ENCODE results near the gene TCAP. TPM values are rescaled to one million over a fixed set of nuclear protein-coding genes. Genes with fewer than 3 reads are reported as not detected.
"Not testable (repeated sequence)": the region's sequence is repeated elsewhere in the genome, so short reads cannot be mapped to it uniquely, and the experiment has no call there.

Gene TCAP
- polyA plus RNA-seq, 1 experiment, result 0.12 TPM

GRCh38 chr17:39709319-39709997 is 44.3 kb downstream of the TCAP start:
- Histone ChIP-seq H3K4me3 (ENCODE audit: low read depth, low read length) (no peak overlapping the region), H3K27me3 (ENCODE audit: control insufficient read depth, insufficient read depth, low read length) (no peaks in the 10 kb centered on the region), H3K9me3 (ENCODE audit: control insufficient read depth, insufficient read depth, low read length) (no peaks in the 10 kb centered on the region), H3K27ac (ENCODE audit: low read depth, low read length) (no peak overlapping the region)
- TF ChIP-seq CTCF (IDR thresholded peaks at IDR 0.05; ENCODE audit: low read depth, low read length), result no peak
- CTCF ChIA-PET, result interaction anchor here (1.4 kb wide), 1 partner anchor 88 kb away, joined by 3 read pairs; no protein-coding TSS in a partner anchor
- DNase-seq (ENCODE audit: low read depth, low spot score), result no peak
- POLR2A ChIA-PET, result no interaction called here

GRCh38 chr17:39709998-39710964 is 45.1 kb downstream of the TCAP start:
- Histone ChIP-seq H3K27me3 (ENCODE audit: control insufficient read depth, insufficient read depth, low read length) (no peaks in the 10 kb centered on the region), H3K27ac (ENCODE audit: low read depth, low read length) (no peak overlapping the region), H3K4me3 (ENCODE audit: low read depth, low read length) (no peak overlapping the region), H3K9me3 (ENCODE audit: control insufficient read depth, insufficient read depth, low read length) (no peaks in the 10 kb centered on the region)
- ChIA-PET CTCF (interaction anchor here (1.1 kb wide), 1 partner anchor 20 kb away, joined by 8 read pairs; the partner anchor contains the start of gene MIEN1), POLR2A (interaction anchor here (1.2 kb wide), 1 partner anchor 10 kb away, joined by 5 read pairs; the partner anchor contains the start of gene ERBB2)
- no peak for TF ChIP-seq CTCF (IDR thresholded peaks at IDR 0.05; ENCODE audit: low read depth, low read length)
- no peak for DNase-seq (ENCODE audit: low read depth, low spot score)

GRCh38 chr17:39711071-39711470 is 45.9 kb downstream of the TCAP start:
- H3K9me3 ChIP-seq (ENCODE audit: control insufficient read depth, insufficient read depth, low read length); H3K27ac ChIP-seq (ENCODE audit: low read depth, low read length); H3K4me3 ChIP-seq (ENCODE audit: low read depth, low read length); H3K27me3 ChIP-seq (ENCODE audit: control insufficient read depth, insufficient read depth, low read length); DNase-seq (ENCODE audit: low read depth, low spot score): not testable (repeated sequence)
- ChIA-PET POLR2A (interaction anchor here (1.2 kb wide), 1 partner anchor 11 kb away, joined by 5 read pairs; the partner anchor contains the start of gene ERBB2), CTCF (interaction anchor here (1.1 kb wide), 1 partner anchor 19 kb away, joined by 8 read pairs; the partner anchor contains the start of gene MIEN1)

- no peak overlapping the region for H3K4me3 ChIP-seq (ENCODE audit: low read depth, low read length)
- no peak for TF ChIP-seq CTCF (IDR thresholded peaks at IDR 0.05; ENCODE audit: low read depth, low read length)
- no peak overlapping the region for H3K27ac ChIP-seq (ENCODE audit: low read depth, low read length)
- CTCF ChIA-PET, result no interaction called here
- DNase-seq (ENCODE audit: low read depth, low spot score), result no peak
- H3K9me3 ChIP-seq (ENCODE audit: control insufficient read depth, insufficient read depth, low read length), result no peaks in the 10 kb centered on the region; the same call in 1 of the 2 replicates
- H3K27me3 ChIP-seq (ENCODE audit: control insufficient read depth, insufficient read depth, low read length), result no peaks in the 10 kb centered on the region
- POLR2A ChIA-PET, result no interaction called here
Measured at GRCh38 chr17:39711851-39712250, 46.7 kb downstream of the TCAP start.

GRCh38 chr17:39714234-39714633 is 49.1 kb downstream of the TCAP start:
- POLR2A ChIA-PET, result no interaction called here
- no peak for DNase-seq (ENCODE audit: low read depth, low spot score)
- no peak overlapping the region for H3K27ac ChIP-seq (ENCODE audit: low read depth, low read length)
- H3K27me3 ChIP-seq (ENCODE audit: control insufficient read depth, insufficient read depth, low read length), result no peaks in the 10 kb centered on the region
- no peak overlapping the region for H3K4me3 ChIP-seq (ENCODE audit: low read depth, low read length)
- no peaks in the 10 kb centered on the region; the same call in 1 of the 2 replicates for H3K9me3 ChIP-seq (ENCODE audit: control insufficient read depth, insufficient read depth, low read length)
- no peak for TF ChIP-seq CTCF (IDR thresholded peaks at IDR 0.05; ENCODE audit: low read depth, low read length)
- CTCF ChIA-PET, result interaction anchor here (0.7 to 1.2 kb wide), 3 partner anchors 17 to 94 kb away, joined by 3 to 5 read pairs (median 3); no protein-coding TSS in a partner anchor
